MM.1S (cell line): ENCODE data around the gene CBX2.
A peak's percentile ranks its signal among the peaks of the same experiment; 100 is the strongest.

Experiments used
- DNase-seq: peaks from one replicate; pipeline ENCODE4 v3.0.0-alpha.2; 2015
- H2AFZ ChIP-seq: fragments of 300-600 bp; sonication (generic); 2 replicates; pipeline ENCODE4 v1.6.0; 2016; ENCODE audit warnings: antibody characterized with exemption, low read length
- H3F3A ChIP-seq: fragments of 300-600 bp; sonication (generic); 2 replicates; pipeline ENCODE4 v1.6.1; 2016; ENCODE audit warnings: mild to moderate bottlenecking, antibody characterized with exemption, low read length, moderate library complexity, mixed read lengths; ENCODE audit not compliant: insufficient read depth
- H3K27ac ChIP-seq: fragments of 300-600 bp; sonication (generic); 2 replicates; pipeline ENCODE4 v1.5.1; 2016; ENCODE audit warnings: mild to moderate bottlenecking, low read length
- H3K27me3 ChIP-seq: fragments of 300-600 bp; sonication (generic); replicated peaks from 2 replicates; pipeline ENCODE4 v1.6.0; 2016; ENCODE audit warnings: low read length; ENCODE audit not compliant: insufficient read depth
- H3K36me3 ChIP-seq: fragments of 300-600 bp; sonication (generic); replicated peaks from 2 replicates; pipeline ENCODE4 v1.6.1; 2016; ENCODE audit warnings: mild to moderate bottlenecking, low read length, mixed read lengths; ENCODE audit not compliant: insufficient read depth
- H3K4me1 ChIP-seq: fragments of 300-600 bp; sonication (generic); 2 replicates; pipeline ENCODE4 v1.6.1; 2016; ENCODE audit warnings: low read length, mixed read lengths
- H3K4me2 ChIP-seq: fragments of 300-600 bp; sonication (generic); 2 replicates; pipeline ENCODE4 v1.6.0; 2016; ENCODE audit warnings: low read depth, low read length
- H3K4me3 ChIP-seq: fragments of 300-600 bp; sonication (generic); 2 replicates; pipeline ENCODE4 v1.5.1; 2016; ENCODE audit warnings: low read length, mixed read lengths
- H3K79me2 ChIP-seq: fragments of 300-600 bp; sonication (generic); 2 replicates; pipeline ENCODE4 v1.6.1; 2016; ENCODE audit warnings: mixed run types, low read length, mixed read lengths
- H3K9ac ChIP-seq: fragments of 300-600 bp; sonication (generic); 2 replicates; pipeline ENCODE4 v1.6.1; 2016; ENCODE audit warnings: low read length, mixed read lengths
- H3K9me2 ChIP-seq: fragments of 300-600 bp; sonication (generic); replicated peaks from 2 replicates; pipeline ENCODE4 v1.6.1; 2016; ENCODE audit warnings: mild to moderate bottlenecking, low read length, mixed read lengths; ENCODE audit not compliant: insufficient read depth
- H3K9me3 ChIP-seq: fragments of 300-600 bp; sonication (generic); replicated peaks from 2 replicates; pipeline ENCODE4 v1.6.1; 2016; ENCODE audit warnings: mild to moderate bottlenecking, low read length, mixed read lengths; ENCODE audit not compliant: insufficient read depth
- H4K20me1 ChIP-seq: fragments of 300-600 bp; sonication (generic); 2 replicates; pipeline ENCODE4 v1.6.1; 2016; ENCODE audit warnings: mild to moderate bottlenecking, low read length, moderate library complexity, mixed read lengths; ENCODE audit not compliant: insufficient read depth
- CTCF ChIP-seq: fragments of 300-600 bp; sonication (generic); IDR thresholded peaks from 2 replicates; pipeline ENCODE4 v1.5.1; 2016; ENCODE audit warnings: antibody characterized with exemption, low read length, mixed read lengths
- EZH2 ChIP-seq: fragments of 300-600 bp; sonication (generic); optimal IDR thresholded peaks from 2 replicates; pipeline ENCODE3; 2017; ENCODE audit warnings: low read depth, mild to moderate bottlenecking, antibody characterized with exemption, low read length, mixed read lengths
- EZH2phosphoT487 ChIP-seq: fragments of 300-600 bp; sonication (generic); IDR thresholded peaks from 2 replicates; pipeline ENCODE4 v1.6.1; 2018; ENCODE audit warnings: antibody characterized with exemption, low read length

The CBX2 gene

GRCh38 chr17:79833744-79834564, 56.0 kb downstream of the CBX2 start:
- Histone ChIP-seq H3K4me2 (no peak overlapping the region), H3K9me3 (no peaks in the 10 kb centered on the region), H3F3A (peaks cover 8% of the 10 kb centered on the region), H3K27ac (no peak overlapping the region), H3K4me1 (peaks cover 9% of the 10 kb centered on the region; the same call in 1 of the 2 replicates), H4K20me1 (no peaks in the 10 kb centered on the region), H3K79me2 (peaks cover 18% of the 10 kb centered on the region), H3K9ac (no peak overlapping the region), H3K4me3 (no peak overlapping the region), H3K27me3 (peaks cover 12% of the 10 kb centered on the region; the same call in 1 of the 2 replicates), H3K9me2 (no peaks in the 10 kb centered on the region), H2AFZ (no peak overlapping the region), H3K36me3 (no peaks in the 10 kb centered on the region)
- TF ChIP-seq EZH2phosphoT487 (no peak), EZH2 (no peak)
- DNase-seq = no peak

- Histone ChIP-seq H3F3A (peaks cover 8% of the 10 kb centered on the region), H3K27me3 (peaks cover 5% of the 10 kb centered on the region), H3K9ac (no peak overlapping the region), H3K9me3 (no peaks in the 10 kb centered on the region), H3K9me2 (no peaks in the 10 kb centered on the region), H3K4me3 (no peak overlapping the region), H3K4me1 (peaks cover 9% of the 10 kb centered on the region; the same call in 1 of the 2 replicates), H4K20me1 (no peaks in the 10 kb centered on the region), H3K4me2 (no peak overlapping the region), H3K36me3 (no peaks in the 10 kb centered on the region), H2AFZ (no peak overlapping the region), H3K79me2 (peaks cover 18% of the 10 kb centered on the region), H3K27ac (no peak overlapping the region)
- TF ChIP-seq CTCF = peak; percentile 39
- TF ChIP-seq EZH2 = no peak
- no peak for DNase-seq
Measured at GRCh38 chr17:79834565-79835469, 56.9 kb downstream of the CBX2 start.

GRCh38 chr17:79835470-79835899, 57.5 kb downstream of the CBX2 start:
- Histone ChIP-seq H2AFZ (no peak overlapping the region), H3K4me3 (no peak overlapping the region), H4K20me1 (peaks cover 3% of the 10 kb centered on the region; the same call in 1 of the 2 replicates), H3K9ac (no peak overlapping the region), H3K36me3 (no peaks in the 10 kb centered on the region), H3K79me2 (peaks cover 18% of the 10 kb centered on the region), H3F3A (peaks cover 8% of the 10 kb centered on the region), H3K9me3 (no peaks in the 10 kb centered on the region), H3K27me3 (peaks cover 6% of the 10 kb centered on the region), H3K4me2 (no peak overlapping the region), H3K4me1 (peaks cover 9% of the 10 kb centered on the region; the same call in 1 of the 2 replicates), H3K9me2 (no peaks in the 10 kb centered on the region), H3K27ac (no peak overlapping the region)
- no peak for DNase-seq
- TF ChIP-seq EZH2 (no peak), CTCF (no peak), EZH2phosphoT487 (no peak)
